ENCODE results near the gene DISP3. TPM values are rescaled to one million over a fixed set of nuclear protein-coding genes. Genes with fewer than 3 reads are reported as not detected.

Gene DISP3
- total RNA-seq, 3 donors from 2014 or later (not counting 1 experiment from before 2014, with no cell fraction given): 0.24 to 0.68 (median 0.60) TPM

GRCh38 chr1:11438996-11439395, 40.0 kb upstream of the DISP3 start:
- no peak for TF ChIP-seq CTCF (IDR thresholded peaks at IDR 0.05)

GRCh38 chr1:11441211-11441952, 37.6 kb upstream of the DISP3 start:
- H3K36me3 Mint-ChIP-seq: no peaks in the 10 kb centered on the region
- H3K27ac ChIP-seq (ENCODE audit: low read length): no peak overlapping the region
- H3K27me3 Mint-ChIP-seq (ENCODE audit: low read depth in 2 of 2): peaks cover 11 to 22% of the 10 kb centered on the region in 2 donors
- no peaks in the 10 kb centered on the region for H3K36me3 ChIP-seq (ENCODE audit: control insufficient read depth, insufficient read depth, low read length)
- intact Hi-C loops (cut with micrococcal nuclease): no loop called here
- no peaks in the 10 kb centered on the region for H3K9me3 ChIP-seq (ENCODE audit: control insufficient read depth, insufficient read depth, low read length)
- DNase-seq (no peak), ATAC-seq (no peak)
- H3K27ac Mint-ChIP-seq: no peak overlapping the region
- no peaks in the 10 kb centered on the region for H3K27me3 ChIP-seq (ENCODE audit: control insufficient read depth, insufficient read depth, low read length)
- H3K4me1 ChIP-seq (ENCODE audit: control insufficient read depth, insufficient read depth, low read length): no peaks in the 10 kb centered on the region
- H3K4me1 Mint-ChIP-seq: no peaks in the 10 kb centered on the region
- 72% methylated on average over 11 of the region's 11 CpGs for WGBS (ENCODE audit: insufficient coverage)
- no peak for TF ChIP-seq CTCF (IDR thresholded peaks at IDR 0.05)
- no peak overlapping the region for H3K4me3 Mint-ChIP-seq
- H3K9me3 Mint-ChIP-seq: no peaks in the 10 kb centered on the region
- H3K4me3 ChIP-seq (ENCODE audit: low read length): no peak overlapping the region

More at GRCh38 chr1:11438996-11439395, 40.0 kb upstream of the DISP3 start:
- peaks cover 11 to 14% of the 10 kb centered on the region in 2 donors for H3K27me3 Mint-ChIP-seq (ENCODE audit: low read depth in 2 of 2)
- no peaks in the 10 kb centered on the region for H3K36me3 Mint-ChIP-seq
- H3K9me3 Mint-ChIP-seq: no peaks in the 10 kb centered on the region
- Histone ChIP-seq H3K4me3 (ENCODE audit: low read length) (no peak overlapping the region), H3K9me3 (ENCODE audit: control insufficient read depth, insufficient read depth, low read length) (no peaks in the 10 kb centered on the region), H3K27ac (ENCODE audit: low read length) (no peak overlapping the region), H3K4me1 (ENCODE audit: control insufficient read depth, insufficient read depth, low read length) (no peaks in the 10 kb centered on the region), H3K36me3 (ENCODE audit: control insufficient read depth, insufficient read depth, low read length) (no peaks in the 10 kb centered on the region), H3K27me3 (ENCODE audit: control insufficient read depth, insufficient read depth, low read length) (no peaks in the 10 kb centered on the region)
- intact Hi-C loops (cut with micrococcal nuclease): no loop called here
- no peak overlapping the region for H3K27ac Mint-ChIP-seq
- DNase-seq: no peak
- WGBS (ENCODE audit: insufficient coverage): 62% methylated on average over 7 of the region's 7 CpGs
- H3K4me3 Mint-ChIP-seq: no peak overlapping the region
- H3K4me1 Mint-ChIP-seq: no peaks in the 10 kb centered on the region
- ATAC-seq: no peak

GRCh38 chr1:11443043-11443442, 35.9 kb upstream of the DISP3 start:
- H3K36me3 Mint-ChIP-seq: no peaks in the 10 kb centered on the region
- WGBS (ENCODE audit: insufficient coverage): 67% methylated on average over 1 of the region's 1 CpG
- H3K4me3 Mint-ChIP-seq: no peak overlapping the region
- H3K27me3 ChIP-seq (ENCODE audit: control insufficient read depth, insufficient read depth, low read length): no peaks in the 10 kb centered on the region
- H3K9me3 ChIP-seq (ENCODE audit: control insufficient read depth, insufficient read depth, low read length): no peaks in the 10 kb centered on the region
- no peak overlapping the region for H3K4me3 ChIP-seq (ENCODE audit: low read length)
- DNase-seq: no peak
- no peaks in the 10 kb centered on the region for H3K36me3 ChIP-seq (ENCODE audit: control insufficient read depth, insufficient read depth, low read length)
- no peak for ATAC-seq
- TF ChIP-seq CTCF (IDR thresholded peaks at IDR 0.05): no peak
- intact Hi-C loops (cut with micrococcal nuclease): no loop called here
- H3K9me3 Mint-ChIP-seq: no peaks in the 10 kb centered on the region
- no peaks in the 10 kb centered on the region for H3K4me1 Mint-ChIP-seq
- H3K27ac Mint-ChIP-seq: no peak overlapping the region
- H3K4me1 ChIP-seq (ENCODE audit: control insufficient read depth, insufficient read depth, low read length): no peaks in the 10 kb centered on the region
- H3K27ac ChIP-seq (ENCODE audit: low read length): no peak overlapping the region
- H3K27me3 Mint-ChIP-seq (ENCODE audit: low read depth in 2 of 2): peaks cover 11 to 22% of the 10 kb centered on the region in 2 donors

Measured in natural killer cell (primary cell).